ENCODE data around the gene MYT1. TPM values are rescaled to one million over a fixed set of nuclear protein-coding genes. Genes with fewer than 3 reads are reported as not detected.

The MYT1 gene
- total RNA-seq, 1 donor from 2014 or later: not detected

DNA sequence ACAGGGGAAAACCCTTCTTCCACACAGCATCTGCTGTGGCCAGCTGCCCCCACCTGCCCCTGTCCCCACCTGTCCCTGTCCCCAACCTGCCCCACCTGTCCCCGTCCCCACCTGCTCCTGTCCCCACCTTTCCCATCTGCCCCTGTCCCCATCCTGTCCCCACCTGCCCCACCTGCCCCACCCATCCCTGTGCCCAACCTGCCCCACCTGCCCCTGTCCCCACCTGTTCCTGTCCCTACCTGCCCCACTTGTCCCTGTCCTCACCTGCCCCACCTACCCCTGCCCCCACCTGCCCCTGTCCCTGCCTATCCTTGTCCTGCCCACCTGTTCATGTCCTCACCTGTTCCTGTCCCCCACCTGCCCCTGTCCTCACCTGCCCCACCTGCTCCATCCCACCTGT, 6.4 kb upstream of the MYT1 start:
- TF ChIP-seq, protein P1, sequence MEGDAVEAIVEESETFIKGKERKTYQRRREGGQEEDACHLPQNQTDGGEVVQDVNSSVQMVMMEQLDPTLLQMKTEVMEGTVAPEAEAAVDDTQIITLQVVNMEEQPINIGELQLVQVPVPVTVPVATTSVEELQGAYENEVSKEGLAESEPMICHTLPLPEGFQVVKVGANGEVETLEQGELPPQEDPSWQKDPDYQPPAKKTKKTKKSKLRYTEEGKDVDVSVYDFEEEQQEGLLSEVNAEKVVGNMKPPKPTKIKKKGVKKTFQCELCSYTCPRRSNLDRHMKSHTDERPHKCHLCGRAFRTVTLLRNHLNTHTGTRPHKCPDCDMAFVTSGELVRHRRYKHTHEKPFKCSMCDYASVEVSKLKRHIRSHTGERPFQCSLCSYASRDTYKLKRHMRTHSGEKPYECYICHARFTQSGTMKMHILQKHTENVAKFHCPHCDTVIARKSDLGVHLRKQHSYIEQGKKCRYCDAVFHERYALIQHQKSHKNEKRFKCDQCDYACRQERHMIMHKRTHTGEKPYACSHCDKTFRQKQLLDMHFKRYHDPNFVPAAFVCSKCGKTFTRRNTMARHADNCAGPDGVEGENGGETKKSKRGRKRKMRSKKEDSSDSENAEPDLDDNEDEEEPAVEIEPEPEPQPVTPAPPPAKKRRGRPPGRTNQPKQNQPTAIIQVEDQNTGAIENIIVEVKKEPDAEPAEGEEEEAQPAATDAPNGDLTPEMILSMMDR (IDR thresholded peaks at IDR 0.05): no peak
- no peak for TF ChIP-seq POLR2AphosphoS5 (IDR thresholded peaks at IDR 0.05; ENCODE audit: insufficient read depth in 1 of 2, low read depth in 1 of 2)
- TF ChIP-seq POLR2A (IDR thresholded peaks at IDR 0.05): no peak
- Histone ChIP-seq H3K36me3 (no peaks in the 10 kb centered on the region), H3K4me1 (no peaks in the 10 kb centered on the region), H3K27ac (no peak overlapping the region), H3K4me3 (no peak overlapping the region), H3K27me3 (no peaks in the 10 kb centered on the region), H3K9me3 (no peaks in the 10 kb centered on the region)
- DNase-seq (ENCODE audit: extremely low spot score in 2 of 2): no peak
- intact Hi-C loops (cut with DNase I): no loop called here

DNA sequence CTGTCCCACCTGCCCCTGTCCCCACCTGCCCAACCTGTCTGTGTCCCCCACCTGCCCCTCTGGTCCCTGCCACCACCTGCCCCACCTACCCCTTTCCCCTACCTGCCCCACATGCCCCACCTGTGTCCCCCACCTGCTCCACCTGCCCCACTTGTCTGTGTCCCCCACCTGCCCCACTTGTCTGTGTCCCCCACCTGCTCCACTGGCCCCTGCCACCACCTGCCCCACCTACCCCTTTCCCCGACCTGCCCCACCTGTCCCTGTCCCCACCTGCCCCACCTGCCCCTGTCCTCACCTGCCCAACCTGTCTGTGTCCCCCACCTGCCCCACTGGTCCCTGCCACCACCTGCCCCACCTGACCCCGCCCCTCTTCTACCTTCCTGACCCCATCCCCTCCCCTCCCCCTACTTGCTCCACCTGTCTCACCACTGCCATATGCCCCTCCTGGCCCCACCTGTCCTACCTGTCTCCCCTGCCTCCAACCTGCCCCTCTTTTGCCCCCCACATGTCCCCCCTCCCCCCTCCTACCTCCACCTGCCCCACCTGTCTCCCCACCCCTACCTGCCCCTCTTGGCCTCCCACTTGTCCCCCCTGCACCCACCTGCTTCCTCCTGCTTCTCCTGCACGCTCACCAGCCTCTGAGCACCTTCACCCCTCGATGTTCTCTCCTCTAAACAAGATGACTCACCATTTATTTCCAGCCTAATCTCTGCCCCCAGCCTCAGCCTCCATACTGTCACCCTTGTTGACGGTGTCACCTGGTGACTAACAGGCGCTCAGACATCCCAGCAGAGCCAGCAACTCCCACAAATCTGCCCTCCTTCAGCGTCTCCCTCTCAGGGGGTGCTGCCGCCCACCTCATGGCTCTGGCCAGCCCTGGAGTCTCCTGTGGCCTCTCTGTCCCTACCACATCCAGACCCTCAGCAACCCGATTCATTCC, 5.6 kb upstream of the MYT1 start:
- H3K9me3 ChIP-seq: no peaks in the 10 kb centered on the region
- H3K36me3 ChIP-seq: no peaks in the 10 kb centered on the region
- no peak for TF ChIP-seq POLR2AphosphoS5 (IDR thresholded peaks at IDR 0.05; ENCODE audit: insufficient read depth in 1 of 2, low read depth in 1 of 2)
- TF ChIP-seq POLR2A (IDR thresholded peaks at IDR 0.05): no peak
- TF ChIP-seq, protein P1 (IDR thresholded peaks at IDR 0.05): no peak
- no peak overlapping the region for H3K27ac ChIP-seq
- intact Hi-C loops (cut with DNase I): no loop called here
- no peaks in the 10 kb centered on the region for H3K27me3 ChIP-seq
- H3K4me1 ChIP-seq: no peaks in the 10 kb centered on the region
- DNase-seq (ENCODE audit: extremely low spot score in 2 of 2): no peak
- no peak overlapping the region for H3K4me3 ChIP-seq

DNA sequence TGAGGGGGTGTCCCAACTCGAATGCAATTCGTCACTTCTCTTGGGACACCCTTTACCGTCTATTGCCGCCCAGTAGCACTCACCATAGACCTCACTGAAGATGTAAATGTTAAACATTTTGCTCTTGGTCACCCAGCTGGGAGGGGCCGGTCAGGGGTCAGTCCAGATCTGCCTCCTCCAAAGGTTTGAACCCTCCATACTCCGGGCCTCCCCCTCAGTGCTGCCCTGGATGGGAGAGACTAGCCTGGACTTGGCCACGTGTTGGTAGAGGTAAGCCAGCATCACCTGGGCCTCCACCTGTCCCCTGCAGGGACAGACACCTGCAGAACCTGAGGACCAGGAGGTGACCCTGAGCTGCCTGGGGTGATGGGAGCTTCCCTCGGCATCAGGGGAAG, 5.0 kb upstream of the MYT1 start:
- TF ChIP-seq, protein P1 (IDR thresholded peaks at IDR 0.05): no peak
- TF ChIP-seq POLR2AphosphoS5 (IDR thresholded peaks at IDR 0.05; ENCODE audit: insufficient read depth in 1 of 2, low read depth in 1 of 2) (no peak), POLR2A (IDR thresholded peaks at IDR 0.05) (no peak)
- intact Hi-C loops (cut with DNase I): no loop called here
- no peaks in the 10 kb centered on the region for H3K36me3 ChIP-seq

DNA sequence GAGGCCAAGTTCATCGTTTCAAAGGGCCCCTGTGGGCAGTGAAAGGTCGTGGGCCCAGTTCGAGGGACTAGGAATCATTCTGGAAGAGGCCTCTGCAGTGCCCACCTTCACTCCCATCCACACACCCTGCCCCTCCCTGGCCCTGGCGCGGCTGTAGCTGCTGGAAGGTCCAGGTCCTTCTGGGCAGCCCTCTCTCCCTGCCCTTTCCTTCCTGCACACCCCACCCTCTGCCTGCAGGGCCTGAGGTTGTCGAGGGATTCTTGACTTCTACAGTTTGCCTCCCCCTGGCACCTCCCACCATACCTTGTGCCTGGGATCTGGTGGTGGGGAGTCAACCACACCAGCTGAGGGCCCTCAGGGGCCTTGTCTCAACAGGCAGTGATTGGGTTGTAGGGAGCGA, 4.5 kb upstream of the MYT1 start:
- no peaks in the 10 kb centered on the region for H3K9me3 ChIP-seq
- no peaks in the 10 kb centered on the region for H3K27me3 ChIP-seq
- no peak for TF ChIP-seq POLR2AphosphoS5 (IDR thresholded peaks at IDR 0.05; ENCODE audit: insufficient read depth in 1 of 2, low read depth in 1 of 2)
- TF ChIP-seq, protein P1 (IDR thresholded peaks at IDR 0.05): no peak
- TF ChIP-seq POLR2A (IDR thresholded peaks at IDR 0.05): no peak
- no peaks in the 10 kb centered on the region for H3K4me1 ChIP-seq
- no peaks in the 10 kb centered on the region for H3K36me3 ChIP-seq
- no peak for DNase-seq (ENCODE audit: extremely low spot score in 2 of 2)
- H3K4me3 ChIP-seq: no peak overlapping the region
- intact Hi-C loops (cut with DNase I): no loop called here
- no peak overlapping the region for H3K27ac ChIP-seq

More for the DNA sequence above, 5.0 kb upstream of the MYT1 start:
- H3K4me3 ChIP-seq: no peak overlapping the region
- H3K9me3 ChIP-seq: no peaks in the 10 kb centered on the region
- no peaks in the 10 kb centered on the region for H3K4me1 ChIP-seq
- no peaks in the 10 kb centered on the region for H3K27me3 ChIP-seq
- no peak overlapping the region for H3K27ac ChIP-seq
- no peak for DNase-seq (ENCODE audit: extremely low spot score in 2 of 2)

DNA sequence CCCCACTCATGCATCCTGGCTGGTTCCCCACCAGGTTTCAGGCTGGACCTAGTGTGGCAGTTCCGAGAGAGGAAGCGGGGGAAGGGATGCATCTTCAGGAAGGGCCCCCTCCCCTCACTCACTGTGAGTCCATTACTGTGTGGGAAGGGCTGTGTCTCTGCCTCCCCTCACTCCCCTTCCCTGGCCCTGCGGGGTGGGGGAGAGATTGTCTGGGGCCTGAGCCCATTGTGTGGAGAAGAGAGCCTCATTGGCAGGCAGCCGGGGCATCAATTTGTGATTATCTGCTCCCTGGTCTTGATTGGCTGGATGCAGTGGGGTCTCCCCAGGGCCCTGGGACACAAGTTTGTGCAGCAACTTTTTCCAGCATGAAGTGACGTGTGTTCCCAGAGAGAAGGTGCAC, 4.1 kb upstream of the MYT1 start:
- TF ChIP-seq POLR2A (IDR thresholded peaks at IDR 0.05): no peak
- no peak for TF ChIP-seq POLR2AphosphoS5 (IDR thresholded peaks at IDR 0.05; ENCODE audit: insufficient read depth in 1 of 2, low read depth in 1 of 2)
- TF ChIP-seq, protein P1 (IDR thresholded peaks at IDR 0.05): no peak
- no peak overlapping the region for H3K4me3 ChIP-seq
- H3K27ac ChIP-seq: no peak overlapping the region
- no peaks in the 10 kb centered on the region for H3K4me1 ChIP-seq
- intact Hi-C loops (cut with DNase I): no loop called here
- no peak for DNase-seq (ENCODE audit: extremely low spot score in 2 of 2)
- no peaks in the 10 kb centered on the region for H3K36me3 ChIP-seq
- H3K27me3 ChIP-seq: no peaks in the 10 kb centered on the region
- no peaks in the 10 kb centered on the region for H3K9me3 ChIP-seq
